Duodenal mucosa (tissue), 2 donors: ENCODE results near the gene DTX3.

Source experiments
- H3K27ac ChIP-seq: one replicate; pipeline ENCODE4 v1.7.0; 2013; ENCODE audit warnings: low read depth, low read length
- H3K27me3 ChIP-seq, 2 donors: one replicate each; pipeline ENCODE4 v1.7.0; 2013; ENCODE audit warnings: low read length in 2 of 2, control low read depth in 1 of 2; ENCODE audit not compliant: insufficient read depth in 2 of 2, control insufficient read depth in 1 of 2
- H3K36me3 ChIP-seq, 2 donors: one replicate each; pipeline ENCODE4 v1.7.0; 2013; ENCODE audit warnings: low read length in 2 of 2, control low read depth in 1 of 2; ENCODE audit not compliant: insufficient read depth in 2 of 2, control insufficient read depth in 1 of 2
- H3K4me1 ChIP-seq, 2 donors: one replicate each; pipeline ENCODE4 v1.7.0; 2013; ENCODE audit warnings: low read length in 2 of 2, control low read depth in 1 of 2; ENCODE audit not compliant: insufficient read depth in 2 of 2, control insufficient read depth in 1 of 2
- H3K4me3 ChIP-seq, 2 donors: one replicate each; pipeline ENCODE4 v1.7.0; 2013; ENCODE audit warnings: low read length in 2 of 2, low read depth in 1 of 2
- H3K9ac ChIP-seq, 2 donors: one replicate each; pipeline ENCODE4 v1.7.0; 2013; ENCODE audit warnings: low read length in 2 of 2, low read depth in 1 of 2
- H3K9me3 ChIP-seq, 2 donors: one replicate each; pipeline ENCODE4 v1.7.0; 2013; ENCODE audit warnings: low read length in 2 of 2, control low read depth in 1 of 2; ENCODE audit not compliant: control insufficient read depth in 1 of 2

Gene DTX3

DNA sequence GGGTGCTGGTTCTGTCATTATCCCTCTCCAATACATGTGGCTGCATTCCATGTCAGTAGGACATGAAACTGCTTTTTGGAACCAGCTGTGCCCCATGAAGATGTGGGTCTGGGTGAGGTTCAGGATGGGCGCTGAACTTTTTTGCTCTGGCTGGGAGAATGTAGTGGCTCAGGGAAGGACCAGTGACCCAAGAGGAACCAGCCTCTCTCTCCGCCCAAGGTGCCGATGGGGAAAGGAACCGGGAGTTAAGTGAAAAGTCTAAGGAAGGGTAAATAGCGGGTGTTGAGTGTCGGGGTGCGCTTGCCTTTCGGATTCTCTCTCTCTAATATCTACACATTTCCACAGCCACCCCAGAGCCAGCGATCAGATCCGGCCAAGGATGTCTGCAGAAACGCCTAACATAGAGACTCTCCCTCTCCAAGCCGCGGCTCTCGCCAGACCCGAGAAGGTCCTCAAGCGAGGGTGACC lies 14.4 kb downstream of the DTX3 start:
- peaks cover 65 to 82% of the 10 kb centered on the region in 2 donors for H3K27me3 ChIP-seq
- H3K9me3 ChIP-seq: no peaks in the 10 kb centered on the region
- no peak overlapping the region for H3K9ac ChIP-seq
- H3K36me3 ChIP-seq: no peaks in the 10 kb centered on the region
- H3K4me1 ChIP-seq: peaks cover 14 to 23% of the 10 kb centered on the region in 2 donors
- no peak overlapping the region for H3K27ac ChIP-seq
- H3K4me3 ChIP-seq: peak overlapping the region in 1 of 2 donors; percentile 36

DNA sequence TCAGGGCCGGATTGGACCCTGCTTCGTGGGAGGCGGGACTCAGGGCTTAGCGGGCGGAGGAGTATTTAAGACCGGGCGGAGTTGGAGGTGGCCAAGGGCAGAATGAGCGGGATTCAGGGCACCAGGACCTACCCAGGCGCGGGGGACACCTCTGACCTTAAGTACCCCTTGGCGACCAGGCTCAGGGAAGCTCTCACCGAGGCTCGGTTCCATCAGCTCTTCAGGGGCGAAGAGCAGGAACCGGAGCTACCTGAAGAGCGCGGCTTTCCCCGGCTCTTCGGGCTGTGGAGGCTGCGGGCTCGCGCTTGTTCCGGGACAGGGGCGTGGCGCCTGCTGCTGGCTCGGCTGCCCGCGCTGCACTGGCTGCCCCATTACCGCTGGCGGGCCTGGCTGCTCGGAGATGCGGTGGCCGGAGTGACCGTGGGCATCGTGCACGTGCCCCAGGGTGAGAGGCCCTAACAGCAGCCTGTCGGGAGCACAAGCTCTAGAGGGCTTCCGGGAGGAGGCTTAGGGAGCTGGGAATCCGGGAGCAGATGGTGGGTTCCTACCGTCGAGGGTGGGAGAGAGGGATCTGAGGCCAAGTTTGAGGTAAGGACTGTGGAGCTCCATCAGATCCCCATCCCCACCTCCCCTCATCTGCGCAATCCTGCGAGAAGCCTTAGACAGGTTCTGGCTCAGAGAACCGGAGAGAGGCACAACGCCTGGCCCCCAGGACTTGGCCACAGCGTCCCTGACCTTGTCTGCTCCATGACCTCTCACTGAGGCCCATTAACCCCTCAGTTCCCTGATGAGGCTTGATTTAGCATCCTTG lies 15.0 kb downstream of the DTX3 start:
- Histone ChIP-seq H3K4me3 (peak overlapping the region in 1 of 2 donors; percentile 36), H3K4me1 (peaks cover 14 to 23% of the 10 kb centered on the region in 2 donors), H3K9me3 (no peaks in the 10 kb centered on the region), H3K36me3 (no peaks in the 10 kb centered on the region), H3K9ac (no peak overlapping the region), H3K27me3 (peaks cover 68 to 82% of the 10 kb centered on the region in 2 donors), H3K27ac (no peak overlapping the region)

DNA sequence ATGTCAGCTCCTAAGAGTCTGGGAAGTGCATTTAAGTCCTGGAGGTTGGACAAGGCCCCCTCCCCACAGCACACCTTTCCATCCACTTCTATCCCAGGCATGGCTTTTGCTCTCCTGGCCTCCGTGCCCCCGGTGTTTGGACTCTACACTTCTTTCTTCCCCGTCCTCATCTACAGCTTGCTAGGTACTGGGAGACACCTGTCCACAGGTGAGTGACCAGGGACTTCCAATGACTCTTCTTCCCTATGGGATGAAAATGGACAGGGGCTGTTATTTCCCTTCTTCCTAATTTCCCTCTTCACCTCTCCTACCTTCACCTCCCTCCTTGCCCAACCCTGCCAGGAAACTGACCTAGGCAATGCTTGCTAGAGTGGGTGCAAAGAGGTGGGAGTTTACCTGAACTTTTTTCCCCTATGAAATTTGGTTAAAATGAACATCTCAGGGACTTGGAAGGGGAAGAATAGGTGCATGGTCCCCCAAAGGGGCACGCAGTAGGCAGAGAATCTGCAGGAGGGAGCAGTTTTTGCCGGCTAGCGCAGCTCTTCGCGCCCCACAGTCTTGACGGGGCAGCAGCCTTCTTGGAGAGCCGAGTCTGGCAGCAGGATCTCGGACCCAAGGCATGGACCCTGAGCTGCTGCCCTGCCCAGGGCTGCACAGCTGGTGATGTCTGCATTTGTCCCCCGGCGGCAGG lies 15.8 kb downstream of the DTX3 start:
- H3K36me3 ChIP-seq: no peaks in the 10 kb centered on the region
- peaks cover 14 to 23% of the 10 kb centered on the region in 2 donors for H3K4me1 ChIP-seq
- no peaks in the 10 kb centered on the region for H3K9me3 ChIP-seq
- no peak overlapping the region for H3K27ac ChIP-seq
- peaks cover 75 to 82% of the 10 kb centered on the region in 2 donors for H3K27me3 ChIP-seq
- no peak overlapping the region for H3K9ac ChIP-seq
- H3K4me3 ChIP-seq: no peak overlapping the region

DNA sequence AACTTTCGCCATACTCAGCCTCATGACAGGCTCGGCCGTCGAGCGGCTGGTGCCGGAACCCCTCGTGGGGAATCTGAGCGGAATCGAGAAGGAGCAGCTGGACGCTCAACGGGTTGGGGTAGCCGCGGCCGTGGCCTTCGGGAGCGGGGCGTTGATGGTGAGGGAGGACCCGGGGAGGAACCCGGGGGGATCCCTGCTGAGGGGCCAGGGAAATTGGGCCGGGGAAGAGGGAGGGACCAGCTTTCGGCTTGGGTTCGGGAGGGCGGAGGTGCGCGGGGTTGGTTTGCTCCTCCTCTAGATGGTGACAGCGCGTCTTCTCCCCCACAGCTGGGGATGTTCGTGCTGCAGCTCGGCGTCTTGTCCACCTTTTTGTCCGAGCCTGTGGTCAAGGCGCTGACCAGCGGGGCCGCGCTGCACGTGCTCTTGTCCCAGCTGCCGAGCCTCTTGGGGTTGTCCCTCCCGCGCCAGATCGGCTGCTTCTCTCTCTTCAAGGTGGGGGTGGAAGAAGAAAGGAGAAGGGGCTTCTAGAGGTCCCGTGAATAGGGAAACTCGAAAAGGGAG lies 16.4 kb downstream of the DTX3 start:
- H3K27me3 ChIP-seq: peaks cover 78 to 83% of the 10 kb centered on the region in 2 donors

DNA sequence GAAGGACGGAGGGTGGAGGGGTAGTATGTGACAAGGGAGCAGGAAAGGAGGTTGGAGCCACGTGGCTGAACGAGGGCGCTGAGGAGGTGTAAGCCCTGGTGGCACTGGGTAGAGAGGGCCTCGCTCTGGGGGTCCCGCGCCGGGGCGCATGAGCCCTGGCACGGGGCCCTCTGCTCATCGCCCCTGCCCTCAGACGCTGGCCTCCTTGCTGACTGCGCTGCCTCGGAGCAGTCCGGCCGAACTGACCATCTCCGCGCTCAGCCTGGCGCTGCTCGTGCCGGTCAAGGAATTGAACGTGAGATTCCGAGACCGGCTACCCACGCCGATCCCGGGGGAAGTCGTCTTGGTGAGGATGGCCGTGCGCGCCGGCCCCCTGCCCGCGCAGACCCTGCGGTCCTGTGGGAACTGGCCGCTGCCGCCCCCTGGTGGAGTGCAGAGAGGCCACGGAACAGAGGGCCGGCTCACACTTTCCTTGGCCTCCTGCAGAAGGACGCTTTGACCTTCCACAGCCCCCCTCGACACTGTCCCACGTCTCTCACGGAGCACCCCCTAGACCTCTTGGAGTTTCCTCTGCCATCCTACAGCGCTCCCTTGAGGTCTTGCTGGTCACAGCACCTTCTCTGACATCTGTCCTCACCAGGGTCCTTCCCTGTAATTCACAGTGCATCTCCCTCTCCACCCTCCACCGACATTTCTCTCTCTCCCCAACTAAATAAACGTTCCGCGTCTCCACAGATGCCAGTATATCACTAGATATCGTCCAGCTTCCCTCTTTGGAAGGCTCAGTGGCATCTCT lies 17.1 kb downstream of the DTX3 start:
- Histone ChIP-seq H3K4me1 (peaks cover 14 to 23% of the 10 kb centered on the region in 2 donors), H3K27ac (no peak overlapping the region), H3K9me3 (no peaks in the 10 kb centered on the region), H3K36me3 (no peaks in the 10 kb centered on the region), H3K4me3 (peak overlapping the region; percentile 46 to 58), H3K27me3 (peaks cover 85 to 87% of the 10 kb centered on the region in 2 donors), H3K9ac (no peak overlapping the region)

More for the DNA sequence above, 16.4 kb downstream of the DTX3 start:
- H3K9ac ChIP-seq: no peak overlapping the region
- H3K9me3 ChIP-seq: no peaks in the 10 kb centered on the region
- H3K36me3 ChIP-seq: no peaks in the 10 kb centered on the region
- H3K4me1 ChIP-seq: peaks cover 14 to 23% of the 10 kb centered on the region in 2 donors
- peak overlapping the region; percentile 46 to 58 for H3K4me3 ChIP-seq
- H3K27ac ChIP-seq: no peak overlapping the region

DNA sequence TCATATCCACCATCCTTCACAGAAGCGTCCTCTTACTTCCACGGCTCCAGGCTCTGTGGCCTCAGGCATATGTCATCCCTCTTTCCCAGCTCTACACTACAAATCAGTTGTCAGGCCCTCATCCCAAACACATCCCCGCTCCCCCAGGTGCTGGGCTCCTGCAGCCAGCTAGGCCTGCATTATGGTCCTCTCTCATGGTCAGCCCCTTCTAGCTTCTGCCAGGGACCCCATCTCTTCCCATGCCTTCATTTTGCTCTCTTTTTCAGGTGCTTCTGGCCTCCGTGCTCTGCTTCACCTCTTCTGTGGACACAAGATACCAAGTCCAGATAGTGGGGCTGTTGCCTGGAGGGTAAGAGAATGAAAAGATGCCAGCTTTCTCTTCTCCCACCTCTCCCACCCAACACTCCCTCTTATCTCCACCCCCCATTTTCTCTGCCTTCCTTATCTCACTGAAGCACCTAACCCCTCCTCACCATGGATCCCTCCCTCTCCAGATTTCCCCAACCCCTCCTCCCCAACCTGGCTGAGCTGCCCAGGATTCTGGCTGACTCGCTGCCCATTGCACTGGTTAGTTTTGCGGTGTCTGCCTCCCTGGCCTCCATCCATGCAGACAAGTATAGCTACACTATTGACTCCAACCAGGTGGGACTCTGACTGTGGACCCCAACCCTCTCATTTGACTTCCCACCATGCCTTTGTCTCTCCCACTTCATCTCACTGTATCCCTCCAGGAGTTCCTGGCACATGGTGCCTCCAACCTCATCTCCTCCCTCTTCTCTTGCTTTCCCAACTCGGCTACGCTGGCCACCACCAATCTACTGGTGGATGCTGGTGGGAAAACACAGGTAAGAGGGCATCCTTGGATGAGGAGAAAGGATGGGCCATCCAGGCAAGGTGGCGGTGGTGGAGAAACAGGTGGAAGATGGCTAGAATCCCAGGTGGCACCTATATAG lies 17.9 kb downstream of the DTX3 start:
- Histone ChIP-seq H3K36me3 (no peaks in the 10 kb centered on the region), H3K9me3 (no peaks in the 10 kb centered on the region), H3K27ac (no peak overlapping the region), H3K4me3 (no peak overlapping the region), H3K27me3 (peaks cover 88 to 90% of the 10 kb centered on the region in 2 donors), H3K9ac (no peak overlapping the region), H3K4me1 (peaks cover 14 to 26% of the 10 kb centered on the region in 2 donors)

DNA sequence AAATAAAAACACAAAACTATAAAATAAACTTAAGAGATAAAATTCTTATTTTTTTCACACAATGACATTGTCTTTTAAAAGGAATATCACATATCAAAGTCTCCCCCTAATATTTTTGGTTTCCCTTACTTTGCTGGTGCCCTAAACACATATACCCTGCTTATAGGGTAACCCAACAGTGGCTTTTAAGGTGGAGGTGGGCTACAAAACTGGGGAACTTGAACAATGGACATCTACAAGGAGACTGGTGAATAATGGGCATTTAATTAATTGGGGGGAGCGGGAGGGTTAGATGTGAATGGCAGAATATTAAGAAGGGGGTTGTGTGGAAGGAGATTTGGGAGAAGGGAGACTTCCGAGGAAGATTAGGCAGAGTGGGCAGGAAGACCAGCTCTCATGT lies 18.8 kb downstream of the DTX3 start:
- no peak overlapping the region for H3K4me3 ChIP-seq
- peaks cover 14 to 29% of the 10 kb centered on the region in 2 donors for H3K4me1 ChIP-seq
- no peaks in the 10 kb centered on the region for H3K9me3 ChIP-seq
- no peaks in the 10 kb centered on the region for H3K36me3 ChIP-seq
- H3K27ac ChIP-seq: no peak overlapping the region
- peaks cover 90 to 91% of the 10 kb centered on the region in 2 donors for H3K27me3 ChIP-seq
- H3K9ac ChIP-seq: no peak overlapping the region

DNA sequence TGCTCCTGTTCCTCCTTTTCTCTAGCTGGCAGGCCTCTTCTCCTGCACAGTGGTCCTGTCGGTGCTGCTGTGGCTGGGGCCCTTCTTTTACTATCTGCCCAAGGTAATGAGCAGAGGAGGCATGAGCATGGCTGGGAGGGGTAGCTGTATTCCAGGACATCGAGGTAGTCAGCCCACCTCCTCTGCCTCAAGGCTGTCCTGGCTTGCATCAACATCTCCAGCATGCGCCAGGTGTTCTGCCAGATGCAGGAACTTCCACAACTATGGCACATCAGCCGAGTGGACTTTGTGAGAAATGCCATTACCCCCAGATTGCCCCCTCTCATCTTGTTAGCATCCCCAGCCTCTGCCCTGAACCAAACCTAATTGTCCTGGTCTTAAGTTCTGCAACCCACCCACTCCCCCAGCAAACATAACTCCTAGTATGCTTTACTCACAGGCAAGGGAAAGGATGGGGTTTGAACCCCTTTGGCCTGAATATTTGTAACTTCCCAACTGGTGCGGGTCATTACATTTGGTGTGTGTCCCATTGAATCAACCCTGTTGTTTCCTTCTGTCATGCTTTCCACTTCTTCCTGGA lies 19.3 kb downstream of the DTX3 start:
- Histone ChIP-seq H3K4me3 (no peak overlapping the region), H3K9ac (no peak overlapping the region), H3K4me1 (peaks cover 14 to 29% of the 10 kb centered on the region in 2 donors), H3K36me3 (no peaks in the 10 kb centered on the region), H3K9me3 (no peaks in the 10 kb centered on the region), H3K27ac (no peak overlapping the region), H3K27me3 (peaks cover 93 to 95% of the 10 kb centered on the region in 2 donors)
